SHP77 (cell line): Measurements from ENCODE around the gene TMEM196.

ENCODE experiments used
- DNase-seq, 2 experiments: peaks; one replicate each; lab custom pipeline; 2025; lab: John Stamatoyannopoulos, UW

TMEM196 gene

DNA sequence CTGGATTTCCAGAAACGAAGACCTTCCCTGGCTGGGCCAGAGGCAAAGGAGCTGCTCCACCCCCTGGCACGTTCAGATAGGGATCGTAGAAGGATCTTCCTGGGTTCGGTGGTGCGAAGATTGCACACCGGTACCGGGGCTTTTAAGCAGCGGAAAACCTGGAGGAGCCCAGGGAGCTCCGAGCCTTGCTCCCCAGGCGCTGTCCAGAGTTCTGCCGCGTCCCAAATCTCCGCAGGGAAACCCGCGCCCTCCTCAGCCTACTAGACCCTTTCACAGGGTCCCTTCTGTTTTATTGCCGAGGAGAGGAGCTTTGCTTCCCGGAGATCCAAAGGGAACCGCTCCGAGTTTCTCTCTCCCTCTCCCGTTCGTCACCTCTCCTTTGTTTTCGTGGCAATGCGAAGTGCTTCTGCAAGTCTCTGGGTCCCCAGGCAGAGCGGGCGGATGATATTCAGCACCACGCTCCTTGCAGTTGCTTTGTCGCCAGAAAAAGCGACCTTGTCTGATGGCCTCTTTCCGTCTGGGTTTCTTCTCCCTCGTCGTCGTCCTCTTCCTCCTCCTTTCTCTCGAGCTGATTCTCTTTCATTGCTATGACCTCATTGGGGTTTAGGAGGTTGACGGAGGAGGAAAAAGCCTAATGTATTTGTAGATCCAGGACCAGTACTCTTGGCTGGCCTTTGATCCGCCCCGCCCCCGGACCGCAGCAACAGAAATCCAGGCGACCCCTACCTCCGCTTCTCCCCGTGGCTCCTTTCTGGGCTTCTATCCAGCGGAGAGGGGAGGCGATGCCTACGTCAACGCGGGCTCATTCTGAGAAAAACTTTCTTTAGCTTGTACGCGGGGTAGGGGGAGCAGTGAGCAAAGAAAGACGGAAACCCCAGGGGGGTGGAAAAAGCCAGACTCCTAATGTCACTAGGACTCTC lies at the start of gene TMEM196:
Gene TMEM196, minus strand, starts transcription at position 777 of the 920 bp plus-strand sequence. CDS start 921 bp downstream, outside the sequence.
- DNase-seq = no peak

DNA sequence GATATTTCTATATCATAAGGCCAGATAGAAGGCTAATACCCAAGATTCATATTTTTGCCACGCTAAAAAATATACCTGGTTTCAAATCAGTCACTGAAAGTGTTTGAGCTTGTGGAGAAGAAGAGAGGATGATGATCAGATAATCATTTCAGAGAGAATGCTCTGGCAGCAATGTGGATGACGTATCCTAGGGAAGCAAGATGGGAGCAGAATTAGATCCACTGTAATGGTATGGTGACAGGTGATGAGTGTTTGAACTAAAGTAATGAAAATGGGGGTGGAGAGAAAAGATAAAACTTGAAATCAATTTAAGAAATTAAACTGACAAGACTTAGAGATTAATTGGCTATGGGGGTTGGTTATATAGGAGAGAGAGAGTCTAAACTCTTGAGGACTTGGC lies 42.7 kb upstream of the TMEM196 start:
- no peak for DNase-seq

DNA sequence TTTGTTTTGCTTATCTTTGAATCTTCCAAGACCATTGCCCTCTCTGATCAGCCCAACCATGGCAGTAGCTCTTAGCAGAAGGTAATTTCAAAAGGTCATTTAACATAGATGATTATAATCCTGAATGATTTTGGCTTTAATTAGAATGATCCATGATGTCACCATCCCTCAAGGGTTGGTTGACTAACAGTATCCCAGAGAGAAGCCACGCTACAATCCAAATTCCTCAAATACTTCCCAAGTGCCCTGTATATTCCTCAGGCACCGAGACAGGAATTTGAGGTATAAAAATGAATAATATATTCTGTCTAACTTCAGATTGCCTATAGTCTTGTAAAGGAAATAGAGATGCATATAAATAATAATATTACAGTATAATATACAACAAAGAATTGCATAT lies 42.1 kb upstream of the TMEM196 start:
- DNase-seq = no peak

DNA sequence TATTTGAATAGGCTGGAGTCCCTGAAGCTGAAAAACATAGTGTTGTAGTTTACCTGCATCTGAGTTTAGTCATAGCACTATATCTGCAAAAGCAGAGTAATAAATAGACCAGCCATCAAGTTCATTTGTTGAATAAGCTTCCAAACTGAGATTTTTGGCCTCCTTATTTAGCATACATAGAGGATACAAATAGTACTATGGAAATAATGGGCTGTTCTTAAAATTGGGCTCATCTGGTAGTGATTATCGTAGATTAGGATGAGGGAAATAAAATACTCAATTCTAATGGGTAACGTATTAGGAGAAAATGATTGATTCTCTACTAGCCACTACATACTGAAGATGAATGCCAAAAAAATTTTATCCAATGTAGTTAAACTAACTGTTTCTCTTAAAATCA lies 41.4 kb upstream of the TMEM196 start:
- DNase-seq = no peak

DNA sequence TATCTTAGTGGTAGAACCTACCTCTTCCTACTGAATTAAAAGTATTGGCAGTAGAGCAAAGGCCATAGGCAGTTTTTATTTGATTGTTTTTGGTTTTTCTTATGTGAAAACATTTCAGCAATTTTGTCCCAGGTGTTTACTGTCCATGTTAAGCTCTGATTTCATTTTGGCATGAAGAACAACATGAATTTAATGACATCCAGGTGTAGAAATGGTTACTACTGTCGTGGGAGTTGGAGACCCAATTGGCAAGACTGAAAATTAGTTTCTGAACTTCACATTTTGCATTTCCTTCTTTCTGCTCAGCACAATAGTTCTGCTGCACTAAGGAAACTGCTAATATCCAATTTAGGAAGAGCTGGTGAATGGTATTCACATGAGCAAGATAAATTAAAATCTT lies 38.0 kb upstream of the TMEM196 start:
- no peak for DNase-seq

DNA sequence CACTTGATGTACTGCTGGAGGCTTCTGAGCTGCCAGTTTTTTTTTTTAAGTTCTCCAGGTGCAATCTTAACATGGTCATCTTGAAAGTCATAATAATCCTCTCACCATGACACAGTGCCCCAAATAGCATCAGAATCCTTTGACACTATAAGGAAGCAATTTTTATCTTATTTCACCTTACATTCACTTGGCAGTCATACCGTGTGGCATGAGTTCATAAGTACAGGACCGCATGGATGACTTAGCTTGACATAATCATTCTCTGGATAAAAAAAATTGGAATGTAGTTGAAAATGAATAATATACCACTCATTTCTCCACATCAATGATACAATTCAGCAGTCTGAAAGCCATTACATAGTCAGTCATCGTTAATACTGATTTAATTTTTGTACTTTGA lies 25.6 kb upstream of the TMEM196 start:
- DNase-seq = no peak

DNA sequence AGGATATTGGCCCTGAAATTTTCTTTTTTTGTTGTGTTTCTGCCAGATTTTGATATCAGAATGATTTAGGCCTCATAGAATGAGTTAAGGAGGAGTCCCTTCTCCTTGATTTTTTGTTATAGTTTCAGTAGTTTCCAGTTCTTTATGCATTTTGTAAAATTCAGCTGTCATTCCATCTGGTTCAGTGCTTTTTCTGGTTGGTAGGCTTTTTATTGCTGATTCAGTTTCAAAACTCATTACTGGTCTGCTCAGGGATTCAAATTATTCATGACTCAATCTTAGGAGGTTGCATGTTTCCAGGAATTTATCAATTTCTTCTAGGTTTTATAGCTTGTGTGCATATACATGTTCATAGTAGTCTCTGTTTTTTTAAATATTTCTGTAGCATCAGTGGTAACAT lies 10.1 kb upstream of the TMEM196 start:
- no peak for DNase-seq

DNA sequence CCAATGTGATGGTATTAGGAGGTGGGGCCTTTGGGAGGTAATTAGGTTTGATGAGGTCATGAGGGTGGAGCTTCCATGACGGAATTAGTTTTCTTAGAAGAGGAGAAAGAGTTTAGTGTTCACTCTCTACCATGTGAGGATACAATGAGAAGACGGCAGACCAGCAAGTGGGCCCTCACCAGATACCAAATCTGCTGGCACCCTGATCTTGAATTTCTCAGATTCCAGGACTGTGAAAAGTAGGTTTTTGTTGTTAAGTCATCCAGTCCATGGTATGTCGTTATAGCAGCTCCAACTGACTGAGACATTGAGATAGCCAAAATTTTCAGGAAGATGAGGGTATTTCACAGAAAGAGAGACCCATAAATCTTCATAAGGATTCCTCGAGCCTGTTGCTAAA lies 3.6 kb upstream of the TMEM196 start:
- no peak for DNase-seq

DNA sequence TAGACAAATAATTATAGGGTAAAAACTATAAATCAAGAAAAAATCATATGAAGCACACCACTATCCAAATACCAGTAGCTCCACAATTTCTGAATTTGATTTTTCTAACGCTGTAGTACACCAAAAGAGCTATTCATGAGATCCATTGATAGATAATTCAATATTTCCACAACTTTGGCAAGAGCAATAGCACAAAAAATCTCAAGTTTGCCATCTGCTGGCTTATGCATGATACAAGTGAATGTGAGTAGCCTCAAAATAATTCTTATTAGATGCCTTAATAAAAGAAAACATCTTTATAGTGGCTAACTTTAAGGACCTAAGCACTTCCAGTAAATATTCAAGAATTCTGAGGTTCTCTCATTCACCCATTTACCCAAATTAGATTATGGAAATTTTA lies 2.2 kb upstream of the TMEM196 start:
- DNase-seq = no peak

DNA sequence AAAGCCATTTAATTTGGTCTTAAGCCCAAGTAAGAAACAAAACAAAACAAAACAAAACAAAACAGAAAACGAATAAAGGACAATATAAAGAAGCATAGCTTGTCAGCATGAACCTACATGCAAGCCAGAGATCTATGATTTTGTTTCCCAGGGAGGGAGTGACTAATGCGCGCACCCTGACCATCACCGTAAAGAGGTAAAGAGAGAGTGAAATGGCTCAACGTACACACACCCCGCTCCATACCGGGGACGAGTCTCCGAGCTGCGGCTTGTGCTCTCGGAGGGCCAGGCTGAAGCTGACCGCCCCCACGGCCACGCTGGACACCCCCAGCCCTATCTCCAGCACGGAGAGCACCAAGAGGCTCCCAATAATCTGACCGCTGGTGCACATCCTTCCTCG lies 1.1 kb downstream of the TMEM196 start:
- no peak for DNase-seq

DNA sequence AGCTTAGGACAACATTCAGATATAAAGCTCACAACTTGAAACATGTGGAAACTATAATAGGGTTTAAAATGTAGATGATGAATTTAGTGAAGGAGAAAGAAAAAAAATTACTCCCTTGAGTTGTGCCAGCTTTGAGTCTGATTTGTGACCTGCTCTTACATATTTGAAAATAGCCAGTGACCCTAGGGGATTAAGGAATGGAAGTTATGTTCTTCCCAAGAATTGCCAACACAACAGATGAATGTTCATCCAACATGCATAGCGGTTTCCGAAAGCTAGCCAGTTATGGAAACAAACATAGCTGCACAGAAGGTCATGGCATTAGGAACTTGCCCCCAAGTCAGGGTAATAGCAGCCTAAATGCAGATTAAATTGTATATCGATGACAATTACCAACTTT lies 10.8 kb downstream of the TMEM196 start:
- DNase-seq = no peak

DNA sequence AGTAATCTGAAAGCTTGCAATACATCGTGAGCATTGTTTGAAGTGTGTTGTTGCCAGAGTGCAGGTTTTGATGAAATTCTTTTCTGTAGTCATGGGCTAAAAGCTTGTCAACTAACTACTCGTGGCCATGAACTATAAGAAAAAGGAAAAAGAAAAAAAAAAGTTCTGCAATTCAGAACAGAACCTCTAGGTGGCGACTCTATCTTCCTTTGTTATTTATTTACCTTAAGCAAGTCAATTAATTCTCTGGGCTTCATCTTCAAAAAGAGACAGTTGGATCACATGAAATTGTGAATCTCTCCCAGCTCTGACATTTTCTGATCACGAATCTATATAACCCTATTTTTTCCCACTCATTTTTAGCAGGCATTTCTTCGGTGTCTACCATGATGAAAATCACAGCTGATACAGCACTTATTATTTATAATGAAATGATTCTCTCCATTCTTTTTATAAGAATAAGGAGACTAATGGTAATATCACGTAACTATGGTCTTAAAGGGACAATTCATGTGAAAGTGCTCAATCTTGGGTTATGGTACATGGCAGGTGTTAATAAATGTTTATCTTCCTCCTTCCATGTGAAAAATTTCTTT lies 18.8 kb downstream of the TMEM196 start:
- DNase-seq = peak; percentile 32 to 47

DNA sequence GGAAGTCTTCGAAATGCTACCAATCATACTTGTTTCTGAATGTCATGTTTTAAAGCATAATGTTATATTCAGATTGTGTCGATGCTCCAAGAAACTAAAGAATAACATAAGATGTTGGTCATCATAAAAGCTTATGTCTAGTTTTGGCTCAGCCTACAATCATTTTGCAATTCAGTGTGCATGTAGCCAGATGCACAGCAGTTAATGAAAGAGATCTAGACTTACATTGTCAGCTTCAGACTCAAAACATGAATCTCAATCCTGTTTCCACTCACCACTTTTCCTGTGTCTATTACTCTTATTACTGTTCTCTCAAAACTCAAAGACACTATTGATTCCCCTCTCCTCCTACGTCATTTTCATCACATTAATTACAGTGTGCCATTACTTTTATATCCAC lies 21.4 kb downstream of the TMEM196 start:
- DNase-seq = no peak

DNA sequence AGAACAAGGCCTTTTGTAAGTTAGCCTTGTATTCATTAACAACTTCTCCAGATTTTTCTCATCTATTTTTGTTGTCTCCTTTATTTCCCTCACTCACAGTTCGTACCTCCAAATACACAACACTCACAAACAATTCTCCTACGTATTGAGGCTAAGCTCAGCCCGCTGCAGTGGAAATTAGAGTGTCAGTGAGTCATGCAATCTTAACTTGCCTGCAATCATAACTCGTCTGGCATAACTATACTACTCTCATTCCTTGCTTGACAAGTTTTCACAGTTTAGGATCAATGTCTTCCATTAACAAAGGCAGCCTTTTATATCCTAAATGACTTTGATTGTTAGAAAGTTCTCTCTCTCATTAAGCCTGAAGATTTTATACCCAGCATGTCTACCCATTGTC lies 23.8 kb downstream of the TMEM196 start:
- DNase-seq = no peak

DNA sequence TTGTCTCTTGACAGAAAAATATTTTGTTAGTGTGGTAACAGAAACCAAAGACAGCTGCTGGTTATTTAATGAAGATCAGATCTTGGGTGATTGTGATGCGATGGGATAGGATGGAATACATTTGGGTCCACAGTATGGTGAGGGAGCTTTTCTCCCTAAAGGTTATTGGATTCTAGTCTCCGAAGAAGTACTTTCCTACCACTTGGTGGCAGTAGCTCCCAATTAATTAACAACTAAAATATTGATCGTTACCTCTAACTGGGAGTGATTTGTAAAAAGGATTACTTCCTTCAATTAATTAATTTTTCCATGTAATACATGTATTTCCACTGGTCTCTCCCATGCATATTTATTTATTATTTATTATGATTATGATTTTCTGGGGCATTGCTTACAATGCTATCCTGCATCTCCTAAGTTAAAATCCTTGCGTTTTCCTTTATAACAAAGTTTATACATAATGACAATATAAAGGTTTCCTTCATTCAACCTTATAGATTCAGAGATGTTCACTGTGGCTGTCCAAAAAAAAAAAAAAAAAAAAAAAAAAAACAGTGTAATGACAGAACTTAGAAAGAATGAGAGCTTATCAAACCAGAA lies 25.6 kb downstream of the TMEM196 start:
- peak; percentile 39 to 64 for DNase-seq

DNA sequence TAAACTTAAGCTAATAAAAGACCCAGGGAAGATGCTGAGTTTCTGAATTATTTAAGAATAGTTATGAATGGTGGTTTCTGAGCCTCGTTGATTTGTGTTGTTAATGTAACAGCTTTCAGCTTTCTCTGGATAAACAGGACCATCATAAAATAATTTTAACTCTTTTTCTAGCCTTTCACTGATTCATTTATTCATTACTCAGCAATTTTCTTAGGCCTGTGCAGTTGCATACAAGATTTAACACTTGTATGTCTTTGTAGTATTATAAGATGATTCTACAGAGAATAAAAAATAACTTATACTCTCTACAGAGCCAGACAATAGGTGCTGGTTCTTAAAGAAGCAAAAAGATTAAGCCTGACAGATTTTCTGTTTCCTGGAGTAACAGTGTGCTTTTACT lies 29.3 kb downstream of the TMEM196 start:
- DNase-seq = no peak

DNA sequence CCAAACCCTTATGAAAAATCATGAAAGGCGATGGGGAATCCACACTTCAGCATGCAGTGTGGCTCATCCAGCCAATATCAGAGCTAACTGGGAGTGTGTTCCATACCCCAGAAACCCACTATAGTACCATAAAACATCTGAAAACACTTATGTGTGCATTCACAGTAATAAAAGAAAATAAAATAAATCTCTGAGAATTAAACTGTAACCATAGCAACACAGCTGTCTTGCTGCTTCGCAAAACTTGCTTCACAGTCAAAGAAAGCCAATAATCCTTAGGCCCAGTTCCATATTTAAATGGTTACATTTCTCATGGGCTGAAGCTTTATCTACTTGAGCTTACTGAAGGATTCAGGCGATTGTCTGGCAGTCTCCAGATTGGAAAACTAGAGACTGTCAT lies 44.7 kb downstream of the TMEM196 start:
- no peak for DNase-seq

DNA sequence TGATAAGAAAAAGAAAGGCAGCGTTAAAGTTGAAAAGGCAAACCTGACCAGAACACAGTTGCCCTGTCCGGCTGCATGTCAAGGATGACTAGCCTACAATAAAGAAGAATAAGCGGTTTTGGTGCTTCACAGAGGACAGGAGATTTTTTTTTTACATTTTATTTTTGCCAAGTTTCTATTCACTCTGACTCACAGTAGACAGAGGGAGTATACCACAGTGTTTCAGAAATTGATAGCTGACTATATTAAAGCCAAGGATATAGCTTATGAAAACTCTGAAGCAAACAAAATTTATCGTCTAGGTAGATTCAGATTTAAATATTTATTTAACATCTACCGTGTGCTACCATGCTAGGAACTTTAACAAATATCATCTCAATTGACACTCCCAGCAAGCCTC lies 47.6 kb downstream of the TMEM196 start:
- no peak for DNase-seq

DNA sequence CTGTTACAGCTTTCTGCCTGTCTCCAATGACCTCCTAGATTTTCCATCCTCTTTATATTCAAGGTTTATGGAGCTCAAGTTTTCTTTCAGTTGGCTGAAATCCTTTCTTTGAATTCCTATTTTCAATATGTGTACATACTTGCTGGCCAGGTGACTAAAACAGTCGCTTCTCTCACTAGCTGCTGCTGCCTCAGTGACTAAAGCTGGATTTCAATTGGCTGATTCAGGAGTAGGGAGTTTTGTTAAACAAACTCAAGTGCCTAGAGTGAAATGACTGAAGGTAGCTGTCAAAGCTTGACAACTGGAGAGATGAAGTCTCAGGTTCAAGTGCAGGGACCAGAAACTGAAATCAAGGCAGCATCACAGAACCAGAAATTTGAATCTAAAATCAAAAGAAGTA lies 57.9 kb downstream of the TMEM196 start:
- no peak for DNase-seq

DNA sequence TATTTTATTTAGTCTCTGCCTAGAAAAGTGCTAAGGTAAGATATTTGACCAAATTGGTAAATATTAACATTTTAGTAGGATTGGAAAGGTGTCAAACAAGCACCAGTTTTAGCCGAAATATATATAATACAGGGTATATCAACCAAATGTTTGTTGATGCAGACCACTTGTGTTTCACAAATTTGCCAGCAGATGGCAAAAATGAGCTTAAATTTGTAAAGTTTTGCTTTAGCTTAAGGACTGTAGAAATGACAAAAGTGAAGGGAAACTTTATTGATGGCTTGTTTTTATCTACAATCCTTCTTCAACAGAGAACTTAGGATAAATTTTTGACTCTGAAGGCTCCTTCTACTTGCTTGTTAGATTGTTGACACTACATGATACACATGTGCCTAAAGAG lies 59.7 kb downstream of the TMEM196 start:
- DNase-seq = peak; percentile 31 to 53

DNA sequence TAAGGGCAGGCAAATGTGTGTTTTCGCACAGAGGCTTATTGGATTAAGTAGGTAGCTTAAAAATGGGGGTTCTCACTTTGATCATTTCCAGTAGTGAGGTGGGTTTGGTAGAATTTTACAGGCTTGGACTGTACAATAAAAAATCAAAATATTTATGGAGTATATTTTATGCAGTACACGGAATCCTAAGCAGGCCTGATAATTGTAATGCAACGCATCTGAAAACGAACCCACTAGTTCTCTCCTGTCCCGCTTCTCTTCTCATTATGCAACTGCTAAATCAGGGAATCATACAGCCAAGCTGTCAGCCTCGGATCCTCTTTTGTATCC lies 64.2 kb downstream of the TMEM196 start:
- DNase-seq = no peak

DNA sequence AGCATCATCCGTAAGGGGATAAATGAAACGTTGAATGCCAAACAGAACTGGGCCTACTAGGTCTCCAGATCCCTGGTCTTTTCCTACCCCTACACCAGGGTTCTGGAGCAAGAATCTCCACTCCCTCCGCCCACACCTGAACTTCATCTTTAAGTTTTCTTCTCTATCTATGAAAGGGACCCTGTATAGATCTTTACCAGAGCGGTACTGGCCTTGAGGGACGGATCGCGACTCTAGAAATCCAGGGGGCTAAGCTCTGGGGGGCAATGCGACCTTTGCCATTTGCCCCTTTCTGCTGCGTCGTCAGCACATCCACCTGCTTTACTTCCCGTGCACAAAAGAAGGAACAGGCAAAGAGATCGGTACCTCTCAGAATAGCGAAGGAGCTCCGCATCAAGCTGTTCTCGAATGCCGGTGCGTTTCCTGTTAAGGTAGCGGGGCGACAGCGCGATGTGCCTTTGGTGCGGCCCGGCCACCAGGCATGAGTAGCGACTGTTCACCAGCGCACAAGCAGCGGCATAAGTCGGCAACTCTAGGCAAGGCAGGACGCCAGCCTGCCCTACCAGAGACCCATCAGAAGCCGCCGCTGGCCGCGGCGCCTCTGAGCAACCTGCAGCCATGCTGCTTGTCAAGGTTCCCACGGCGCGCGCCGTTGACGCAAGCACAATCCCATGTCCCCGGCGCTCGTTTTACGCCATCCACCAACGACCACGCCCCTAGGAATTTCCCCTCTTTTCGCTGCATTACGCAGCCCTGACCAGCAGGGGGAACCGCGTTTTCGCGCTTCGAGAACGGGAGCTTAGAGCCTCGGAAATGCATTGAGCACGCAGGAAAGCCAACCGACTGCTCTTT lies 64.8 kb downstream of the TMEM196 start, which contains the start of gene POLR1F:
Gene POLR1F, minus strand, starts transcription at position 641 of the 852 bp plus-strand sequence. Its CDS starts 21 bp downstream, at position 620.
- DNase-seq = peak; percentile 95 to 98
